Measurements from ENCODE around the gene ZNF385C.

ZNF385C gene

GRCh38 chr17:42087736-42088705 is 10.3 kb downstream of the ZNF385C start:
- H3K9ac ChIP-seq (ENCODE audit: low read depth, low read length) = no peak overlapping the region
- 0 out of 2 replicates have a peak, but pooled peaks cover 3% of the 10 kb centered on the region for H3K4me1 ChIP-seq (ENCODE audit: control insufficient read depth, insufficient read depth, low read length)
- H3K9me3 ChIP-seq (ENCODE audit: control insufficient read depth, insufficient read depth, low read length) = no peaks in the 10 kb centered on the region
- H3K36me3 ChIP-seq (ENCODE audit: control insufficient read depth, insufficient read depth, low read length) = no peaks in the 10 kb centered on the region
- H3K27ac ChIP-seq (ENCODE audit: low read depth, low read length) = no peak overlapping the region
- no peaks in the 10 kb centered on the region for H3K27me3 ChIP-seq (ENCODE audit: control insufficient read depth, insufficient read depth, low read length)
- no peak overlapping the region for H3K4me3 ChIP-seq (ENCODE audit: low read depth, low read length)

DNA sequence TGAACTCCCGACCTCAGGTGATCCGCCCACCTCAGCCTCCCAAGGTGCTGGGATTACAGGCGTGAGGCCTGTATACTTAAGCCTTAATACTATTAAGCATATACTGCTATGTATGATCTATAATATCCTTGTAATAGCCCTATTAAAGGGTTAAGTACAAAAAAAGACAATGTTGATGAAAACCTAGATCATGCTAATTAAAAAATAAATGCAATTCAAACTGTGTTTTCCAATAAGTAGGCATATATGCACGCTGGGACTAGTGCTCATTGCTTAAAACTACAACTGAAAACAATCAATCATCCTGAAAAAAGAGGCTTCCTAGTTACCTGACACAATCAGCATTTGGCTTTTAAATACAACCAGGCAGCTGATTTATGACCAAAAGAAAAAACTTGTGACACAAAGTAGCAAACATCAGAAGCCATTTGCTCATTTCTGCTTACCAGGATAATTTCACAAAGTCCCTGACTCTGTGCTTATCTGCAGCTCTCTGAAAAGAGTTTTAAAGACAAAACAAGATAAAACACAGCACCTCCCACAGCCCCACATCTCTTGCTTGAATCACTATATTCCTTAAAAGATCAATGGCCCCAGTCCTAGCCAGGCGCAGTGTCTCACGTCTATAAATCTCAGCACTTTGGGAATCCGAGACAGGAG is 11.1 kb downstream of the ZNF385C start:
- Histone ChIP-seq H3K4me1 (ENCODE audit: control insufficient read depth, insufficient read depth, low read length) (0 out of 2 replicates have a peak, but pooled peaks cover 3% of the 10 kb centered on the region), H3K4me3 (ENCODE audit: low read depth, low read length) (no peak overlapping the region)

GRCh38 chr17:42081516-42082129 is 16.6 kb downstream of the ZNF385C start:
- H3K9ac ChIP-seq (ENCODE audit: low read depth, low read length) = no peak overlapping the region
- H3K4me1 ChIP-seq (ENCODE audit: control insufficient read depth, insufficient read depth, low read length) = no peaks in the 10 kb centered on the region
- no peaks in the 10 kb centered on the region for H3K9me3 ChIP-seq (ENCODE audit: control insufficient read depth, insufficient read depth, low read length)
- no peaks in the 10 kb centered on the region for H3K36me3 ChIP-seq (ENCODE audit: control insufficient read depth, insufficient read depth, low read length)
- no peaks in the 10 kb centered on the region for H3K27me3 ChIP-seq (ENCODE audit: control insufficient read depth, insufficient read depth, low read length)
- H3K4me3 ChIP-seq (ENCODE audit: low read depth, low read length) = no peak overlapping the region
- no peak overlapping the region for H3K27ac ChIP-seq (ENCODE audit: low read depth, low read length)

More for the DNA sequence above, 11.1 kb downstream of the ZNF385C start:
- Histone ChIP-seq H3K9me3 (ENCODE audit: control insufficient read depth, insufficient read depth, low read length) (no peaks in the 10 kb centered on the region), H3K27ac (ENCODE audit: low read depth, low read length) (no peak overlapping the region), H3K9ac (ENCODE audit: low read depth, low read length) (no peak overlapping the region), H3K36me3 (ENCODE audit: control insufficient read depth, insufficient read depth, low read length) (no peaks in the 10 kb centered on the region), H3K27me3 (ENCODE audit: control insufficient read depth, insufficient read depth, low read length) (no peaks in the 10 kb centered on the region)

- H3K36me3 ChIP-seq (ENCODE audit: control insufficient read depth, insufficient read depth, low read length) = no peaks in the 10 kb centered on the region
- no peak overlapping the region for H3K9ac ChIP-seq (ENCODE audit: low read depth, low read length)
- no peaks in the 10 kb centered on the region for H3K27me3 ChIP-seq (ENCODE audit: control insufficient read depth, insufficient read depth, low read length)
- H3K4me3 ChIP-seq (ENCODE audit: low read depth, low read length) = no peak overlapping the region
- no peak overlapping the region for H3K27ac ChIP-seq (ENCODE audit: low read depth, low read length)
- H3K4me1 ChIP-seq (ENCODE audit: control insufficient read depth, insufficient read depth, low read length) = no peaks in the 10 kb centered on the region
- no peaks in the 10 kb centered on the region for H3K9me3 ChIP-seq (ENCODE audit: control insufficient read depth, insufficient read depth, low read length)
These were observed 18.7 kb downstream of the ZNF385C start for GRCh38 chr17:42079541-42079940.

GRCh38 chr17:42078396-42079043 is 19.8 kb downstream of the ZNF385C start:
- Histone ChIP-seq H3K27me3 (ENCODE audit: control insufficient read depth, insufficient read depth, low read length) (peaks cover under 1% of the 10 kb centered on the region; the same call in 1 of the 2 replicates), H3K9ac (ENCODE audit: low read depth, low read length) (no peak overlapping the region), H3K4me3 (ENCODE audit: low read depth, low read length) (no peak overlapping the region), H3K36me3 (ENCODE audit: control insufficient read depth, insufficient read depth, low read length) (no peaks in the 10 kb centered on the region), H3K9me3 (ENCODE audit: control insufficient read depth, insufficient read depth, low read length) (no peaks in the 10 kb centered on the region), H3K4me1 (ENCODE audit: control insufficient read depth, insufficient read depth, low read length) (no peaks in the 10 kb centered on the region), H3K27ac (ENCODE audit: low read depth, low read length) (no peak overlapping the region)

DNA sequence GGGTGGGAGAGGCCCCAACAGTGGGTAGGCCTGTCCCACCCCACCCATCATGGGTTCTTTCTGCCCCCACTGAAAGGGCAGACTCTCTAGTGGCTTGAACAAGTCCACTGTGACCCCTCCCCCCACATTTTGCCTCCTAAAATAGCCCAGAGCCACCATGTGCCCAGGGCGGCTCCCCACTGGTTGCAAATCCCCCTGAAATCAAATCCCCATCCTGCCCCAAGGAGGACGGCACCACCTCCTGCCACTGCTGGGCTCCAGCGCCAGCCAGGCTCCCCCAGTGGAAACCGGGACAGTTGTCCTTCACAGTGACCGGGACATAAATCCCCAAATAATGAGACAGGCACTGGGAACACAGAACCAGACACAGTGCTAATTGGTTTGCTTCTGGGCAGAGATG is 20.5 kb downstream of the ZNF385C start:
- no peaks in the 10 kb centered on the region for H3K9me3 ChIP-seq (ENCODE audit: control insufficient read depth, insufficient read depth, low read length)
- H3K9ac ChIP-seq (ENCODE audit: low read depth, low read length) = no peak overlapping the region
- no peak overlapping the region for H3K4me3 ChIP-seq (ENCODE audit: low read depth, low read length)
- no peaks in the 10 kb centered on the region for H3K36me3 ChIP-seq (ENCODE audit: control insufficient read depth, insufficient read depth, low read length)
- no peak overlapping the region for H3K27ac ChIP-seq (ENCODE audit: low read depth, low read length)
- no peaks in the 10 kb centered on the region for H3K4me1 ChIP-seq (ENCODE audit: control insufficient read depth, insufficient read depth, low read length)
- peaks cover 8% of the 10 kb centered on the region for H3K27me3 ChIP-seq (ENCODE audit: control insufficient read depth, insufficient read depth, low read length)

DNA sequence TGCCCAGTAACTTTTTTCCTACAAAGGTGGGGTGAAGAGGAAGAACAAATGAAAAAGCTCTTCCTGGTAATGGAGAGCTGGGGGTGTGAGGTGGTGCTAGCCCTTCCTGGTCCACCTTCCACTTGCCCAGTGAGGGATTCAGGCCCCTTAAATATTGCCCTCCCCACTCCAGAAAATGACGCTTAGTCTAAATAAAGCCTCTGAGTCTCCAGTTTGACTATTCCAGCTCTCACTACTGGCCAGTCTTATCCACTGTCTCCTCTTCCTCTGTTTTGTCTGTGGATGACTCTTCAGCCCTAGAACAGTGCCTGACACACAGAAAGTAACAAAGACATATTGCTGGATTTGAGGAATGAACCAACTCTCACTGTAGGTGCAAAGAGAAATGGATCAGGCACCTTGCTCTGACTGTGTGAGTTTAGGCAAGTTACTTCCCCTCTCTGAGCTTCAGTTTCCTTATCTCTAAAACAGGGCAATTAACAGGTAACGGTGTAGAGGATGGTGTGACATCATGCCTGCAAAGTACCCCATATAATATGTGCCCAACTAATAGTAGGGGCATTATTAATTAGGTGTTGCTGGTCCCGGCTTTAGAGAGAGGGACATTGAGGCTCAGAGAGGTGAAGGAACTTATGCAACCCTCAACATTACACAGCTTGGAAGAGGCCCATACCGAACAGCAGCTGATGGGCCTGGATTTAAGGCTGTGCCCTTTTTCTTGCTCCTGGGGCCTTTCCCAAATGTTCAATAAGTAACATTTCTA is 21.3 kb downstream of the ZNF385C start:
- H3K4me3 ChIP-seq (ENCODE audit: low read depth, low read length) = no peak overlapping the region
- H3K27ac ChIP-seq (ENCODE audit: low read depth, low read length) = no peak overlapping the region
- no peak overlapping the region for H3K9ac ChIP-seq (ENCODE audit: low read depth, low read length)
- no peaks in the 10 kb centered on the region for H3K36me3 ChIP-seq (ENCODE audit: control insufficient read depth, insufficient read depth, low read length)
- H3K4me1 ChIP-seq (ENCODE audit: control insufficient read depth, insufficient read depth, low read length) = no peaks in the 10 kb centered on the region
- H3K27me3 ChIP-seq (ENCODE audit: control insufficient read depth, insufficient read depth, low read length) = peaks cover 14% of the 10 kb centered on the region
- no peaks in the 10 kb centered on the region for H3K9me3 ChIP-seq (ENCODE audit: control insufficient read depth, insufficient read depth, low read length)

GRCh38 chr17:42075789-42076188 is 22.5 kb downstream of the ZNF385C start:
- Histone ChIP-seq H3K9ac (ENCODE audit: low read depth, low read length) (no peak overlapping the region), H3K4me1 (ENCODE audit: control insufficient read depth, insufficient read depth, low read length) (no peaks in the 10 kb centered on the region), H3K27ac (ENCODE audit: low read depth, low read length) (no peak overlapping the region), H3K4me3 (ENCODE audit: low read depth, low read length) (no peak overlapping the region), H3K36me3 (ENCODE audit: control insufficient read depth, insufficient read depth, low read length) (no peaks in the 10 kb centered on the region), H3K27me3 (ENCODE audit: control insufficient read depth, insufficient read depth, low read length) (peaks cover 24% of the 10 kb centered on the region), H3K9me3 (ENCODE audit: control insufficient read depth, insufficient read depth, low read length) (no peaks in the 10 kb centered on the region)

- Histone ChIP-seq H3K27ac (ENCODE audit: low read depth, low read length) (no peak overlapping the region), H3K27me3 (ENCODE audit: control insufficient read depth, insufficient read depth, low read length) (peaks cover 24% of the 10 kb centered on the region), H3K36me3 (ENCODE audit: control insufficient read depth, insufficient read depth, low read length) (no peaks in the 10 kb centered on the region), H3K9ac (ENCODE audit: low read depth, low read length) (no peak overlapping the region; the same call in 1 of the 2 replicates), H3K4me1 (ENCODE audit: control insufficient read depth, insufficient read depth, low read length) (no peaks in the 10 kb centered on the region), H3K9me3 (ENCODE audit: control insufficient read depth, insufficient read depth, low read length) (no peaks in the 10 kb centered on the region), H3K4me3 (ENCODE audit: low read depth, low read length) (peak overlapping the region; percentile 68)
These were observed 25.7 kb downstream of the ZNF385C start for GRCh38 chr17:42072323-42073187.

All from HUES48 (cell line).